Esophagus squamous epithelium (tissue), 4 donors: Measurements from ENCODE around the gene KIF2A.

ENCODE experiments used
- CTCF ChIP-seq, 6 experiments: fragments of 450-650 bp in 4 of 6; fragments of 200-600 bp in 2 of 6; sonication (generic) in 2 of 6; IDR thresholded peaks; one replicate each; pipeline ENCODE4 v1.5.1; 2016 to 2019; ENCODE audit warnings: antibody characterized with exemption in 6 of 6, mild to moderate bottlenecking in 4 of 6, moderate library complexity in 4 of 6
- POLR2A ChIP-seq, 4 donors: fragments of 450-650 bp; IDR thresholded peaks; one replicate each; pipeline ENCODE4 v1.6.1; 2017; ENCODE audit warnings: antibody characterized with exemption in 4 of 4, mild to moderate bottlenecking in 4 of 4, moderate library complexity in 3 of 4

- no peak for TF ChIP-seq CTCF (IDR thresholded peaks at IDR 0.05)
- no peak for TF ChIP-seq POLR2A (IDR thresholded peaks at IDR 0.05)
Measured at GRCh38 chr5:62296998-62297397, 9.0 kb upstream of the KIF2A start.
